Right hindlimb (tissue), 1 donor: ENCODE data around the gene ZDHHC1.
"Not testable (repeated sequence)": the region's sequence is repeated elsewhere in the genome, so short reads cannot be mapped to it uniquely, and the experiment has no call there.

Experiments
- DNase-seq: peaks from one replicate; pipeline ENCODE4 v3.0.0-alpha.2; 2018

The ZDHHC1 gene

DNA sequence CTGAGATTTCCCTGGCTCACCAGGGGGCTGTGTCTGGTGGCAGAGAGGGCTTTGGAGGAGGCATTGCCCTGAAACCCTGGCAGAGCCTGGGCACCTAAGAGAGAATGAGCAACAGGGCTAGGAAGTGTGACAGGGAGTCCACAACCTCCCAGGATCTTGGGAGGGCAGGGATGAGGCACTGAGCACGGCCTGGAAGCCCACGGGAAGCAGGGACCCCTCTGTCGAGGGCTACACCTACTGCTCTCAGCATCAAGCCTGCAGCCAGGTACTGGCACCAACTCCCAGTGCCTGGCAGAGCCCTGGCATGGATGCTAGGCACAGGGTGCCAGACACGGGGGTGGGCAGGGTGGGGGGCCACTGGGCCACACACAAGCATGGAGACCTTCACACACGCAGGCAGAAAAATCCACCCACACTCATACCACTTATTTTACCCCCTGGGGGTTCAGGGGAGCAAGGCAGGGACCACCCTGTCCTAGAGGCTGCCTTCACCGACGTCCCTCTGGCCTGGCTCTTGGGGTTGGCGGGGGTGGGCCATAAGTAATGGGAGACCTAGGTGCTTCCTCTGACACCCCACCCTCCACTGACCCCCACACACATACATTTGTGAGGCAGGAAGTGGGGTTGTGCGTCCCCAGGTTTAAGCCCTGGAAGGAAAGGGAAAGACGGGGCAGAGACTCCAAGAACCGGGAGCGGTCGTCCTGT, 13.7 kb upstream of the ZDHHC1 start:
- no peak for DNase-seq

DNA sequence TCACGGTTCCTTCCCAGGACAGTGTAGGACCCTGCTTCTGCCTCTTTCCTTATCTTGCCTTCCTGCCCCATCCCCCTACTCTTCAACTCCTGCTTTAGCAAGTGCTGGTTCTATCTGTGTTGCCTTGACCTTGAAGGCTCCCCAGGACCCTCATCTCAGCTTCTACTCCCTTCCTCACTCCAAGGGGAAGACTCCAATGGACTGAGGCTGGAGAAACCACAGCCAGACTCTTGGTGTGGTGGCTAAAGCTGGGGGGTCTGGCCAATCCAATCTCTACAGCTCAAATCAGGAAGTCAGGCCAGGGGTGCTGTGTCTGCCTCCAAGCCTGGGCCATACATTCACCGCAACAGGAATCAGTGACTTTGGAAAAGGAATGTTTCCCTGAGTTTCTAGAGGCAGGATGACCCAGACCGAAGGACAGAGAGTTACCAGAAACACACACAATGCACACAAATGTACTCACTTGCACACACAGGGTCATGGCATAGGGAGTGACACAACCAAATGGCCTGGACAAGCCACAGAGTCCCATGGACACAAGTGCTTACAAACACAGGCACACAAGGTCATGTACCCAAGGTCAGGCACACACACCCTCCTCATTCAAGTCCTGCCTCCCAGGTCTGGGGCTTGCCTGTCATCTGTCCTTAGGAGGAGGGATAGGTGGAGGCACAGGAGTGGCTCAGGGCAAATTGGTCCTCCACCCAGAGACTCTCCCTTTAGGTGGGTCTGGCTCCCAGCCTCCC, 12.9 kb upstream of the ZDHHC1 start:
- DNase-seq = no peak

- DNase-seq = peak; percentile 68
These were observed 12.0 kb upstream of the ZDHHC1 start for GRCh38 chr16:67428146-67428731.

DNA sequence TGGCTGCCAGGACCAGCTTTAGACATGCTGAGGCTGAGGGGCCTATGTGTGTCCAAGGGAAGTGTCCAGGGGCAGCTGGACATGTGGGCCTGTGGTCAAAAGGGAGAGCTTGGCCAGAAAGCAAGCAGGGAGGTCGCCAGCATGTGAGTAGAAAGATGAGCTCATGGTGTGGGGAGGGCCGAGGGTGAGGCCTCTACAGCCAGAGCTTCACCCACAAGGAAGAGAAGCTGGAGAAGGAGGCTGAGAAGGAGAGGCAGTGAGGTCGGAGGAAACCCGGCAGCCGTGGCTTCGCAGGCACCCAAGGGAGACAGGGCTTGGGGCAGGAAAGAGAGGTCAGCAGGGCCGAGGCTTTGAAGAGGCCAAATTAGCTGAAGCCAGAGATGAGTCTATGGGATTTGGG, 10.7 kb upstream of the ZDHHC1 start:
- no peak for DNase-seq

GRCh38 chr16:67426022-67426421, 9.7 kb upstream of the ZDHHC1 start:
- DNase-seq = no peak

- DNase-seq = no peak
These were observed 9.3 kb upstream of the ZDHHC1 start for GRCh38 chr16:67425580-67425979.

DNA sequence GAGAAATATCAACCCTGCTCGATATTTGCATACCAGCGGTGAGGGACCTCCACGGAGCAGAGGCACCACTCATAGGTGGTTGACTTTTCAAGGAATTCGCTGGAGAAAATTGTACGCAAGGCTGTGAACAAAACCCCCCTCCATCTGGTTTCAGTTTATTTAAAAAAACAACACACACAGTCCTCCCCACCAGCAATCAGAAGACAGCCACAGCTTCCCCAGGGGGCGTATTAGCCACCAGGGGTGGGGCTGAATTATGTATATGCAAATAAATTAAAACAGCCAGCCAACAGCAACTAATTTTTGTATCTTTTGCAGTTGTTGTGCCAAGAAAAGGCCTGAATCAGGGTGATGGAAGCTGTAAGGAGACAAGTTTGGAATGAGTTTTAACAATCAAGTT, 8.8 kb upstream of the ZDHHC1 start:
- no peak for DNase-seq

- DNase-seq = no peak
These were observed 8.0 kb upstream of the ZDHHC1 start for GRCh38 chr16:67424261-67424615.

GRCh38 chr16:67423611-67424260, 7.5 kb upstream of the ZDHHC1 start:
- no peak for DNase-seq

- no peak for DNase-seq
These were observed 6.7 kb upstream of the ZDHHC1 start for GRCh38 chr16:67423015-67423414.

- DNase-seq = no peak
These were observed 4.8 kb upstream of the ZDHHC1 start for GRCh38 chr16:67421030-67421429.

- no peak for DNase-seq
These were observed 3.7 kb upstream of the ZDHHC1 start for GRCh38 chr16:67419931-67420330.

DNA sequence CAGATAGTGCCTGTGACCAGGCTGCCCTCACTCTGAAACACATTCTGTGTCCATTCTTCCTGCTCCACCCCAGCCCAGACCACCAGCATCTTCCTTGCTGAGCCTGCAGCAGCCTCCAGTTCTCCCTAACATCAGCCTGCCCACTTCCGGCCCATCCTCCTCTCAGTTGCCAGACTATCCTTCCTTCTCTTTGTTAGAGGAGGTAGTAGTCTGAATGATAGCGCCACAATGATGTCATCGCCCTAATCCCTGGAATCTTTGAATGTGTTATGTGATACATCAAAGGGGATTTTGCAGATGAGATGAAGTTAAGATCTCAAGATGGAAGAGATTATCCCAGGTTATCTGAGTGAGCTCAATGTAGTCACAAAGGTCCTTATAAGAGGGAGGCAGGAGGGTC, 3.2 kb upstream of the ZDHHC1 start:
- no peak for DNase-seq

DNA sequence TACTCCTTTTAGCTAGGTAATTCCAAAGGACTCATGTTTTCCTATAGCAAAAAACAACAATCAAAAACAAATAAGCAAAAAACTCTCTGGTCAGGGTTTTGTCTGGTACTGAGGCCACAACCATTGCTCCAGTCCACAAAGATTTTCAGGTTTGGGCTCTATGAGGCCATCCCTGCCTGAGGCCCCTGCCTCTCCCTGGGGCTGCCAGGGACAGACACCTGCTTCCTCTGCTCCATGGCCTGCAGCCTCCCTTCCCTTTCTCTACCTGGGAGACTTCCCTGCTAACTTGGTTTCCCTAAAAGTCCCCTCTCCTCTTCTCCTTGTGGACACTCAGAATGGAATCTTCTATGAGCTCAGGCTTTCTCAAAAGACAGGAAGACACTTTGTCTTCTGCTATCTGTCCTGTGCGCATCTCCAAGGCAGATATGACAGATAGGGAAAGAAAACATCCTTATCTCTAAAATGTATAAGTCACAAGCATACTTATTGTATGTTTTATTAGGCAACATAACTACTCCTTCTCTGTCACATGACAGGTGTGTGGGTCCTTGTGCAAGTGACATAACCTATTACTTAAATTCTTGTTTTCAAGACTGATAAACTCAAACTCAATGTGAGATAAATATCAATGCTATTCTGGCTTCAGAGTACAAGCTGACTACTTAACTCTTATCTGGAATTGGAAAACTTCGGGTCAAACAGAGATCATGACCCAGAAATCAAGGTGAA, 1.2 kb upstream of the ZDHHC1 start:
- DNase-seq = no peak

GRCh38 chr16:67415421-67415820, 856 bp downstream of the ZDHHC1 start:
- DNase-seq = not testable (repeated sequence)

DNA sequence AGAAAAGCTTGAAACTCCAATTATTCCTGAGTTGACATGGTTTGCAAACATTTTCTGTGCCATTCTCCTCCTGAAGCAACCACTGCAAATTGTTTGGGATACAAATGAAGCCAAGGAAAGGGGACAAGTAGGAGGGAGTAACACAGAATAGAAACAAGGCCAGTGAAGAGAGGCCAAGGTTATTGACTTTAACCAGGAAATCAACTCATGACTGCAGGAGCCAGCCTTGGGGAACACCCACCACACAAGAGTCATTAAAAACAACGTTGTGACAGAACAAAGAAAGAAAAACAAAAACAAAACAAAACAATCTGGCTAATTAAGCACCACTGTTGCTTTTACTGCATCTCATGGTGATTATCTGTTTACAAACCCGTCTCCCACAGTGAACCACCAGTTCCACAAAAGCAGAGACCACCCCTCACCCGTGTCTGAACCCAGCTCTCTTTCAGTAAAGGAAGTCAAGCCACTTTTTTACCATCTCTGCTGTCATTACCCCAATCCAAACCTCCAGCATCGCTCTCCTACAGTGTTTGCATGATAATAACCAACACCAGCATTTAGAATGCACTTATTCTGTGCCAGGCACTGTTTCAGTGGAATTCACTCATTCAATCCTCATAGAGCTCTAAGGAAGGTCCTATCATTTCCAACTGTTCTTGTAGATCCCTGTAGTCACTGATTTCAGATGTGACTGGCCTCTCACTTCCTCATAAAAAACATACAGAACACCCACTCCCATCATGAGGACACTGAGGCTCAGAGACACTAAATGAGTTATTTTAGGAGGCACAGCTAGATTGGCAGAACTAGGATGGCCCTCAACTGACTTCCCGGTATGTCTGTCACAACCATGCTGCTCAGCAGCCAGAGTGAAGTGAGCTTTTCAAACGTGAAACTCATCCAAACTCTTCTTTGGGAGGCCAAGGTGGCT, 2.0 kb downstream of the ZDHHC1 start:
- no peak for DNase-seq

DNA sequence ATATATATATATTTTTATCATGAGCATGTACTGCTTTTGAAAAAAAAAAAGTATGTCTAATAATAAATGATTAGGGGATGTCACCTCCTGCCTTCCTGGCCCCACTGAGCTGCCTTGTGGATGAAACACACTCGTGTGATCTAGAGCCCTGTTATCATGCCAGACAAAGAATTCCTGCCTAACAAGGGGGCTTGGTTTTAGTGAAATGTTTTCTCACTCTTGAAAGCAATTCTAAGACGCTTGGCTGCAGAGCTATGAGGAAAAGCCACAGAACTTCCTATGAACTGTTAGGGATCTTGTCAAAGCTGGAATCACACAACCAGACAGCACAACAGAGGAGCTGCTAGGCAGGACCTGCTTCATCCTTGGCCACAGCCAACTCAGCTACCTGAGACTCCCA, 4.0 kb downstream of the ZDHHC1 start:
- no peak for DNase-seq

DNA sequence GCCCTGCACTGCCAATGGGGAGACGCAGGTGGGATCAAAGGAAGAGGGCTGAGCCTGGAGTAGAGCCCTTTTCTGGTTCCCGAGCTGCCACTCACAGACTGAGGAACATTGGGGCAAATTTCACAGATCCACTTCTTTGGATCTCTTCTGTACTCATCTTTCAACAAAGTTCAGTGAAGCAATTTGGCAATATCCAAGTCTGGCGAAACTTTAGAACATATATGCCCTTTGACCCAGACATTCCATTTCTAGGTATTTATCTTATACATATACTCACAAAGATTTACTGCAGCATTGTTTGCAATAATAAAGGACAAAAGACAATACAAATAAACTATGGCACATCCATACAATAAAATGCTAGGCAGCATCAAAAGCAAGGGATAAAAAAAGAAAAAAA, 4.9 kb downstream of the ZDHHC1 start:
- no peak for DNase-seq

DNA sequence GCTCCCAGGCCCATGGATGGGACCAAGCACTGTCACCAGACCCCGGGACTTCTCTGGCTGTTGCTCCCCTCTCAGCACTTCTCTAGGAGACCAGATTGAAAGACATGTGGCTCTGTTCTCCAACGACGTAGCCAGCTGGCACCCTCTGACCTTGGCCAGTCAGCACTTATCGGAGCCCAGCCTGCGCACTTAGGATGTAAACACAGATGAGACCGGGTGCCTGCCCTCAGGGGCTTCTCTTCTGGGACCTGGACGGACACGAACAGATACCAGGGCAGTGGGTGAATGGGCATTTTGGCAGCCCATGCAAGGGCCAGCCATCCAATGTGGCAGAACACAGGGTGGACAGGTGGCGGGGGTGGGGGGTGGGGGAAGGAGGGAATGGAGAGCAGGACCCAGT, 6.6 kb downstream of the ZDHHC1 start:
- no peak for DNase-seq

- DNase-seq = no peak
These were observed 8.4 kb downstream of the ZDHHC1 start for GRCh38 chr16:67407788-67408452.

DNA sequence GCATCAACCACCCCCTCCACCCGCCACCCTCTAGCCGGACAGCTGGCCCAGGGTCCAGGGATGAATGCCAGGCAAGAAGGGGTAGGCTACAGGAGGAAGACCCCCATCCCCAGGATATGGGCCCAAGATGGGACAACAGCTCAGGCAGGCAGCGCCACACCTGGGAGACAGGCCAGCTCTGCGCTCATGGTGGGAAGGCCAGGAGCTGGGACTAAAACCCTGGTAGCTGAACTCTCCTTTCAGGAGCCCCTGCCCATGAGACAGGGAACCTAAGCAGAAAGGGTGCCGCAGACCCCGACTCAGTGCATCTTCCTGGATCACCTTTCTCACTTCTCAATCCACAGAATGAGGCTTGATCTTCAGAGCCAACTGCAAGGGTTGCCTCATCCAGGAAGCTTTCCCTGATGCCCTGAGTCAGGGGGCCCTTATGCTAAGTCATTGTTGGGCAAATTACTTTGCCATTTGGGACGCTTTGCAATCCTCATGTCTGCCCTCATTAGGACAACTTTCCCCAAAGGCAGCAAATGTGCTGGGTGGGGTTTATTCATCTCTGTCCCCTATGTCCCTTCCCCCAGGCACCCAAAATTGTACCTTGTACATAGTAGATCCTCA, 9.0 kb downstream of the ZDHHC1 start:
- no peak for DNase-seq
